Peyer's patch (tissue), 4 donors: Measurements from ENCODE around the gene FAM131B.

Experiments
- CTCF ChIP-seq, 6 experiments: fragments of 450-650 bp in 4 of 6; fragments of 200-600 bp in 2 of 6; sonication (generic) in 1 of 6; IDR thresholded peaks; one replicate each; pipeline ENCODE4 v1.5.1; 2017 to 2019; ENCODE audit warnings: antibody characterized with exemption in 6 of 6, mild to moderate bottlenecking in 3 of 6, moderate library complexity in 1 of 6
- POLR2A ChIP-seq, 2 donors: fragments of 450-650 bp; IDR thresholded peaks; one replicate each; pipeline ENCODE4 v1.5.1; 2017; ENCODE audit warnings: antibody characterized with exemption in 2 of 2, mild to moderate bottlenecking in 2 of 2, moderate library complexity in 2 of 2

DNA sequence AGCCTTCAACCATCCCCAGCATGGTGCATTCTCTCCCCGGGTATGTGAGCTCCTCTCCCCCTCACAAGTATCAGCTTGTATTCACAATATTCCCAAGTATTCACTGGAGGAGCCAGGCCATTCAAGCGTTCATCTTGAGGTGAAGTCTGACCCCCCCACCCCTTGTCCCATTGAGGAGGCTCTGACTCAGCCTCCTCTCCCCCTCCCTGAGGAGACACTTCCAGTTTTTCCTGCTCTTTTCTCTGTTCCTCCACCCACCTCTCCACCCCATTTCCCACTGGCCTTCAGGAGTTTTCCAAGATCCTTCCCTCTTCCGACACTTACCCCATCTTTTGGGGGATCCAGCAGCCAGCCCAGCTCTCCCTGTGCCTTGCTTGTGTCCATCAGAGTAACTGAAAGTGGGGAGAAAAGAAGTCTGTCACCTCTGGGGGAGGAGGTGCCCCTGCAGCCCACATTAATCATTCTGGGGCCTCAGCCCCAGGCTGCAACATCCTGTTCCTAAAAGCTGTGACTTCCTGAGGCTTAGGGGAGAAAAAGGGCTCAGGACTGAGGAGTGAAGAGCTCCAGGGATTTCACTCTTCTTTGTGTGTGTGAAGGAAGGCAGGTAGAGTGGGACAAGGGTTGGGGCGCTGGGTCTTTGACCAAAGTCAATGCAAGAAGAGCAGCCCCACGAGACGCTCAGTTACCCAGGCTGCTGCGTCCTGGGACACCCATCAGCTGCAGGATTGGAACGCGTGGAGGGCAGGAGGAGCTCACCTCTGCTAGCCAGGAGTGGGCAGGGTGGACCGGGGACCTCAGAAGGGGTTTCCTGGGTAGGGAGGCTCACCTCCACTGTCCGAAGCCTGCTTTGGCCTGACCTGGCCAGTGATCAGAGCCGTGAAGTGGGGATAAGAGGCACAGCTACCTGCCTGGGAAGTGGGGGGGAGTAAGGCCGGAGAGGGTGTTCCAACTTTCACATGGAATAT, 45.1 kb upstream of the FAM131B start:
- TF ChIP-seq CTCF (IDR thresholded peaks at IDR 0.05) (no peak), POLR2A (IDR thresholded peaks at IDR 0.05) (no peak)
